NCI-H2107 treated with DMSO at 0.1 percent for 48 hours (cell line): ENCODE results near the gene MARCHF3.
"Not testable (repeated sequence)": the region's sequence is repeated elsewhere in the genome, so short reads cannot be mapped to it uniquely, and the experiment has no call there.

ENCODE experiments used
- DNase-seq: peaks from one replicate; lab custom pipeline; 2025; ENCODE audit not compliant: unreplicated experiment; lab: John Stamatoyannopoulos, UW

The MARCHF3 gene

GRCh38 chr5:127030259-127031146 lies at the start of gene MARCHF3:
Gene MARCHF3 (minus strand): TSS chr5:127030558. CDS start chr5:126918171, 112,387 bp downstream.
- peak; percentile 68 for DNase-seq

- peak; percentile 44 for DNase-seq
Observed at GRCh38 chr5:127079994-127080491, 49.7 kb upstream of the MARCHF3 start.

GRCh38 chr5:127077366-127077765 lies 47.0 kb upstream of the MARCHF3 start:
- DNase-seq, result no peak

- no peak for DNase-seq
Observed at GRCh38 chr5:127076315-127077129, 46.2 kb upstream of the MARCHF3 start.

- no peak for DNase-seq
Observed at GRCh38 chr5:127074466-127074865, 44.1 kb upstream of the MARCHF3 start.

GRCh38 chr5:127072861-127073846 lies 42.8 kb upstream of the MARCHF3 start, which contains the start of gene C5orf63:
Gene C5orf63 (minus strand): TSS chr5:127073502. CDS start chr5:127058995, 14,507 bp downstream.
- DNase-seq, result no peak

GRCh38 chr5:127070243-127070642 lies 39.9 kb upstream of the MARCHF3 start:
- no peak for DNase-seq

- DNase-seq, result no peak
Observed at GRCh38 chr5:127068493-127069214, 38.3 kb upstream of the MARCHF3 start.

GRCh38 chr5:127066721-127067120 lies 36.4 kb upstream of the MARCHF3 start:
- DNase-seq, result no peak

- DNase-seq, result no peak
Observed at GRCh38 chr5:127064253-127064840, 34.0 kb upstream of the MARCHF3 start.

GRCh38 chr5:127063257-127063913 lies 33.0 kb upstream of the MARCHF3 start:
- no peak for DNase-seq

- DNase-seq, result no peak
Observed at GRCh38 chr5:127061956-127062355, 31.6 kb upstream of the MARCHF3 start.

GRCh38 chr5:127061537-127061936 lies 31.2 kb upstream of the MARCHF3 start:
- DNase-seq, result no peak

GRCh38 chr5:127060470-127060985 lies 30.2 kb upstream of the MARCHF3 start:
- no peak for DNase-seq

GRCh38 chr5:127056896-127057295 lies 26.5 kb upstream of the MARCHF3 start:
- DNase-seq, result no peak

GRCh38 chr5:127055880-127056653 lies 25.7 kb upstream of the MARCHF3 start:
- no peak for DNase-seq

- not testable (repeated sequence) for DNase-seq
Observed at GRCh38 chr5:127053551-127053950, 23.2 kb upstream of the MARCHF3 start.

- DNase-seq, result no peak
Observed at GRCh38 chr5:127053049-127053448, 22.7 kb upstream of the MARCHF3 start.
